Activated naive CD4-positive, alpha-beta T cell treated with anti-CD3 and anti-CD28 coated beads for 36 hours (primary cell): ENCODE data around the gene FHIT. TPM values are rescaled to one million over a fixed set of nuclear protein-coding genes. Genes with fewer than 3 reads are reported as not detected.

Source experiments
- CTCF ChIA-PET: fragments of 350-600 bp; sonication (Branson Sonifier 250); formaldehyde crosslinking; loops from one replicate; lab custom pipeline; 2021; ENCODE audit warnings: antibody characterized with exemption; lab: Charles Lee
- DNase-seq: peaks from one replicate; pipeline ENCODE4 v3.0.0-alpha.2; 2020
- H3K27ac Mint-ChIP-seq: one replicate; pipeline ENCODE4 v1.8.0; 2021; ENCODE audit warnings: mild to moderate bottlenecking, mixed read lengths
- H3K27me3 Mint-ChIP-seq: one replicate; pipeline ENCODE4 v1.8.0; 2021; ENCODE audit warnings: low read depth, mixed read lengths
- H3K36me3 Mint-ChIP-seq: one replicate; pipeline ENCODE4 v1.8.0; 2021; ENCODE audit warnings: low read depth, mixed read lengths
- H3K4me1 Mint-ChIP-seq: one replicate; pipeline ENCODE4 v1.8.0; 2021; ENCODE audit warnings: low read depth, mixed read lengths
- H3K4me3 Mint-ChIP-seq: one replicate; pipeline ENCODE4 v1.8.0; 2021; ENCODE audit warnings: mild to moderate bottlenecking, moderate library complexity, mixed read lengths
- H3K9me3 Mint-ChIP-seq: one replicate; pipeline ENCODE4 v1.8.0; 2021; ENCODE audit warnings: mixed read lengths
- intact Hi-C: fragments of 100-400 bp; cut with micrococcal nuclease; formaldehyde crosslinking; loops from one replicate; pipeline ENCODE4 v1.15.1; 2023
- total RNA-seq, 2 experiments: library from RNA; stranded (reverse); gene quantifications; one replicate each; pipeline ENCODE4 v1.2.3, GENCODE V29; 2021

FHIT gene
- total RNA-seq, 2 experiments from 2014 or later, result 20.2 to 22.7 TPM

GRCh38 chr3:60955034-60955433 lies 296.2 kb downstream of the FHIT start:
- no peaks in the 10 kb centered on the region for H3K27me3 Mint-ChIP-seq
- no peaks in the 10 kb centered on the region for H3K4me1 Mint-ChIP-seq
- H3K36me3 Mint-ChIP-seq, result peaks cover 2% of the 10 kb centered on the region
- H3K4me3 Mint-ChIP-seq, result no peak overlapping the region
- peaks cover 4% of the 10 kb centered on the region for H3K9me3 Mint-ChIP-seq
- CTCF ChIA-PET, result no interaction called here
- no peak for DNase-seq
- intact Hi-C loops, result no loop called here
- H3K27ac Mint-ChIP-seq, result no peak overlapping the region

- H3K4me1 Mint-ChIP-seq, result no peaks in the 10 kb centered on the region
- intact Hi-C loops, result no loop called here
- H3K36me3 Mint-ChIP-seq, result peaks cover 2% of the 10 kb centered on the region
- no peak for DNase-seq
- H3K9me3 Mint-ChIP-seq, result peaks cover 4% of the 10 kb centered on the region
- no peaks in the 10 kb centered on the region for H3K27me3 Mint-ChIP-seq
- H3K4me3 Mint-ChIP-seq, result no peak overlapping the region
- H3K27ac Mint-ChIP-seq, result no peak overlapping the region
- CTCF ChIA-PET, result no interaction called here
Measured at GRCh38 chr3:60954048-60954447, 297.2 kb downstream of the FHIT start.

- H3K36me3 Mint-ChIP-seq, result peaks cover 2% of the 10 kb centered on the region
- intact Hi-C loops, result no loop called here
- H3K27ac Mint-ChIP-seq, result no peak overlapping the region
Measured at GRCh38 chr3:60953351-60953750, 297.9 kb downstream of the FHIT start.

GRCh38 chr3:60952055-60952454 lies 299.2 kb downstream of the FHIT start:
- DNase-seq, result no peak
- intact Hi-C loops, result no loop called here
- peaks cover 4% of the 10 kb centered on the region for H3K9me3 Mint-ChIP-seq
- no peaks in the 10 kb centered on the region for H3K36me3 Mint-ChIP-seq
- no peak overlapping the region for H3K4me3 Mint-ChIP-seq
- no peak overlapping the region for H3K27ac Mint-ChIP-seq
- CTCF ChIA-PET, result interaction anchor here (0.6 to 0.7 kb wide), 2 partner anchors 67 to 281 kb away, joined by 3 to 4 read pairs; no protein-coding TSS in a partner anchor
- H3K27me3 Mint-ChIP-seq, result no peaks in the 10 kb centered on the region
- no peaks in the 10 kb centered on the region for H3K4me1 Mint-ChIP-seq

More at GRCh38 chr3:60953351-60953750, 297.9 kb downstream of the FHIT start:
- H3K4me3 Mint-ChIP-seq, result no peak overlapping the region
- peaks cover 4% of the 10 kb centered on the region for H3K9me3 Mint-ChIP-seq
- H3K4me1 Mint-ChIP-seq, result no peaks in the 10 kb centered on the region
- CTCF ChIA-PET, result no interaction called here
- no peaks in the 10 kb centered on the region for H3K27me3 Mint-ChIP-seq
- no peak for DNase-seq

GRCh38 chr3:60949146-60949545 lies 302.1 kb downstream of the FHIT start:
- H3K27ac Mint-ChIP-seq, result no peak overlapping the region
- H3K4me1 Mint-ChIP-seq, result no peaks in the 10 kb centered on the region

GRCh38 chr3:60948488-60948887 lies 302.8 kb downstream of the FHIT start:
- Mint-ChIP-seq H3K27me3 (no peaks in the 10 kb centered on the region), H3K4me3 (no peak overlapping the region), H3K9me3 (no peaks in the 10 kb centered on the region), H3K36me3 (no peaks in the 10 kb centered on the region), H3K27ac (no peak overlapping the region), H3K4me1 (no peaks in the 10 kb centered on the region)
- intact Hi-C loops, result no loop called here
- no peak for DNase-seq
- CTCF ChIA-PET, result no interaction called here

More at GRCh38 chr3:60949146-60949545, 302.1 kb downstream of the FHIT start:
- Mint-ChIP-seq H3K36me3 (no peaks in the 10 kb centered on the region), H3K4me3 (no peak overlapping the region), H3K9me3 (no peaks in the 10 kb centered on the region), H3K27me3 (no peaks in the 10 kb centered on the region)
- DNase-seq, result no peak
- intact Hi-C loops, result no loop called here
- CTCF ChIA-PET, result interaction anchor here (0.6 kb wide), 1 partner anchor 447 kb away, joined by 3 read pairs; no protein-coding TSS in a partner anchor

GRCh38 chr3:60935709-60936108 lies 315.5 kb downstream of the FHIT start:
- Mint-ChIP-seq H3K27ac (no peak overlapping the region), H3K9me3 (no peaks in the 10 kb centered on the region), H3K4me1 (peaks cover 3% of the 10 kb centered on the region), H3K27me3 (no peaks in the 10 kb centered on the region), H3K4me3 (no peak overlapping the region), H3K36me3 (no peaks in the 10 kb centered on the region)
- intact Hi-C loops, result no loop called here
- CTCF ChIA-PET, result no interaction called here
- DNase-seq, result no peak

GRCh38 chr3:60933824-60934223 lies 317.4 kb downstream of the FHIT start:
- intact Hi-C loops, result no loop called here
- no peak for DNase-seq
- Mint-ChIP-seq H3K27me3 (no peaks in the 10 kb centered on the region), H3K4me1 (peaks cover 3% of the 10 kb centered on the region), H3K36me3 (no peaks in the 10 kb centered on the region), H3K9me3 (no peaks in the 10 kb centered on the region), H3K4me3 (no peak overlapping the region), H3K27ac (no peak overlapping the region)
- CTCF ChIA-PET, result no interaction called here

- peak; percentile 9 for DNase-seq
- no peak overlapping the region for H3K27ac Mint-ChIP-seq
- H3K4me1 Mint-ChIP-seq, result peaks cover 3% of the 10 kb centered on the region
- H3K9me3 Mint-ChIP-seq, result no peaks in the 10 kb centered on the region
- CTCF ChIA-PET, result no interaction called here
- H3K36me3 Mint-ChIP-seq, result no peaks in the 10 kb centered on the region
- H3K4me3 Mint-ChIP-seq, result no peak overlapping the region
- H3K27me3 Mint-ChIP-seq, result no peaks in the 10 kb centered on the region
- intact Hi-C loops, result no loop called here
Measured at GRCh38 chr3:60932643-60933042, 318.6 kb downstream of the FHIT start.

GRCh38 chr3:60932170-60932569 lies 319.1 kb downstream of the FHIT start:
- Mint-ChIP-seq H3K9me3 (no peaks in the 10 kb centered on the region), H3K4me1 (peaks cover 3% of the 10 kb centered on the region), H3K27me3 (no peaks in the 10 kb centered on the region), H3K4me3 (no peak overlapping the region), H3K27ac (no peak overlapping the region), H3K36me3 (no peaks in the 10 kb centered on the region)
- no peak for DNase-seq
- CTCF ChIA-PET, result no interaction called here
- intact Hi-C loops, result no loop called here

- CTCF ChIA-PET, result no interaction called here
- no peak for DNase-seq
- peaks cover 2% of the 10 kb centered on the region for H3K36me3 Mint-ChIP-seq
- no peak overlapping the region for H3K27ac Mint-ChIP-seq
- peaks cover 3% of the 10 kb centered on the region for H3K4me1 Mint-ChIP-seq
- intact Hi-C loops, result no loop called here
- no peak overlapping the region for H3K4me3 Mint-ChIP-seq
- H3K27me3 Mint-ChIP-seq, result no peaks in the 10 kb centered on the region
- peaks cover 3% of the 10 kb centered on the region for H3K9me3 Mint-ChIP-seq
Measured at GRCh38 chr3:60931452-60931851, 319.8 kb downstream of the FHIT start.

- no peaks in the 10 kb centered on the region for H3K36me3 Mint-ChIP-seq
- no peaks in the 10 kb centered on the region for H3K27me3 Mint-ChIP-seq
- CTCF ChIA-PET, result interaction anchor here (0.6 to 1.4 kb wide), 2 partner anchors 23 to 610 kb away, joined by 3 to 4 read pairs; no protein-coding TSS in a partner anchor
- no peaks in the 10 kb centered on the region for H3K9me3 Mint-ChIP-seq
- H3K4me3 Mint-ChIP-seq, result no peak overlapping the region
- no peak overlapping the region for H3K27ac Mint-ChIP-seq
- intact Hi-C loops, result no loop called here
- DNase-seq, result no peak
- H3K4me1 Mint-ChIP-seq, result no peaks in the 10 kb centered on the region
Measured at GRCh38 chr3:60920519-60920918, 330.7 kb downstream of the FHIT start.

GRCh38 chr3:60919296-60919695 lies 332.0 kb downstream of the FHIT start:
- H3K4me1 Mint-ChIP-seq, result no peaks in the 10 kb centered on the region
- no peak overlapping the region for H3K4me3 Mint-ChIP-seq
- no peak for DNase-seq
- no peaks in the 10 kb centered on the region for H3K36me3 Mint-ChIP-seq
- intact Hi-C loops, result no loop called here
- CTCF ChIA-PET, result interaction anchor here (0.6 to 1.4 kb wide), 3 partner anchors 12 to 542 kb away, joined by 3 to 4 read pairs (median 3); no protein-coding TSS in a partner anchor
- no peaks in the 10 kb centered on the region for H3K9me3 Mint-ChIP-seq
- no peaks in the 10 kb centered on the region for H3K27me3 Mint-ChIP-seq
- no peak overlapping the region for H3K27ac Mint-ChIP-seq
